H9 (cell line): ENCODE results near the gene ST6GALNAC5. TPM values are rescaled to one million over a fixed set of nuclear protein-coding genes. Genes with fewer than 3 reads are reported as not detected.

Source experiments
- DNase-seq: peaks from one replicate; pipeline ENCODE4 v3.0.0-alpha.2; 2017
- H2AFZ ChIP-seq: one replicate; pipeline ENCODE4 v1.6.1; 2013; ENCODE audit warnings: mild to moderate bottlenecking, low read length, control low read depth, moderate library complexity
- H2AK5ac ChIP-seq: 2 replicates; pipeline ENCODE4 v1.6.1; 2013; ENCODE audit warnings: low read length, control low read depth, mixed read lengths; ENCODE audit not compliant: insufficient read length
- H2BK120ac ChIP-seq: one replicate; pipeline ENCODE4 v1.6.1; 2013; ENCODE audit warnings: low read depth, mild to moderate bottlenecking, low read length, control low read depth, inconsistent platforms; ENCODE audit not compliant: poor library complexity, severe bottlenecking
- H2BK12ac ChIP-seq: 2 replicates; pipeline ENCODE4 v1.6.1; 2013; ENCODE audit warnings: low read length, control low read depth, mixed read lengths, low read depth; ENCODE audit not compliant: insufficient read length
- H2BK15ac ChIP-seq: 2 replicates; pipeline ENCODE4 v1.6.1; 2013; ENCODE audit warnings: low read depth, low read length, control low read depth
- H2BK20ac ChIP-seq: one replicate; pipeline ENCODE4 v1.6.1; 2013; ENCODE audit warnings: low read depth, mild to moderate bottlenecking, low read length, control low read depth, inconsistent platforms; ENCODE audit not compliant: poor library complexity, severe bottlenecking
- H2BK5ac ChIP-seq: 2 replicates; pipeline ENCODE4 v1.6.1; 2013; ENCODE audit warnings: low read length, control low read depth, mixed read lengths; ENCODE audit not compliant: insufficient read length
- H3K14ac ChIP-seq: 2 replicates; pipeline ENCODE4 v1.6.1; 2013; ENCODE audit warnings: low read length, control low read depth; ENCODE audit not compliant: insufficient read depth
- H3K18ac ChIP-seq: 2 replicates; pipeline ENCODE4 v1.6.1; 2013; ENCODE audit warnings: low read depth, mild to moderate bottlenecking, mixed read lengths, low read length, control low read depth; ENCODE audit not compliant: insufficient read length
- H3K23ac ChIP-seq: 2 replicates; pipeline ENCODE4 v1.6.1; 2013; ENCODE audit warnings: low read length, control low read depth, mixed read lengths, low read depth; ENCODE audit not compliant: insufficient read length
- H3K23me2 ChIP-seq: 2 replicates; pipeline ENCODE4 v1.6.1; 2013; ENCODE audit warnings: low read depth, mild to moderate bottlenecking, mixed read lengths, low read length, control low read depth; ENCODE audit not compliant: insufficient read length, poor library complexity, severe bottlenecking
- H3K27ac ChIP-seq: 2 replicates; pipeline ENCODE4 v1.5.1; 2013; ENCODE audit warnings: low read length, control low read depth, mixed read lengths, low read depth; ENCODE audit not compliant: insufficient read length
- H3K27me3 ChIP-seq: 2 replicates; pipeline ENCODE4 v1.6.1; 2013; ENCODE audit warnings: low read length, control low read depth, inconsistent platforms; ENCODE audit not compliant: insufficient read depth
- H3K4ac ChIP-seq: 2 replicates; pipeline ENCODE4 v1.6.1; 2013; ENCODE audit warnings: low read depth, mild to moderate bottlenecking, control low read depth, inconsistent platforms, low read length, moderate library complexity
- H3K4me1 ChIP-seq: 2 replicates; pipeline ENCODE4 v1.6.1; 2013; ENCODE audit warnings: low read length, control low read depth, inconsistent platforms; ENCODE audit not compliant: insufficient read depth
- H3K4me2 ChIP-seq: 2 replicates; pipeline ENCODE4 v1.6.1; 2013; ENCODE audit warnings: low read length, control low read depth, mixed read lengths; ENCODE audit not compliant: insufficient read length, insufficient read depth
- H3K56ac ChIP-seq: 2 replicates; pipeline ENCODE4 v1.6.1; 2013; ENCODE audit warnings: low read depth, mild to moderate bottlenecking, mixed read lengths, low read length, control low read depth; ENCODE audit not compliant: insufficient read length
- H3K79me1 ChIP-seq: 2 replicates; pipeline ENCODE4 v1.6.1; 2013; ENCODE audit warnings: low read depth, mild to moderate bottlenecking, moderate library complexity, low read length, control low read depth, inconsistent platforms; ENCODE audit not compliant: insufficient read depth, poor library complexity, severe bottlenecking
- H3K79me2 ChIP-seq: 2 replicates; pipeline ENCODE4 v1.6.1; 2013; ENCODE audit warnings: low read length, control low read depth, inconsistent platforms; ENCODE audit not compliant: insufficient read depth
- H3K9ac ChIP-seq: 2 replicates; pipeline ENCODE4 v1.6.1; 2013; ENCODE audit warnings: low read length, control low read depth, mixed read lengths; ENCODE audit not compliant: insufficient read length; ENCODE audit errors: extremely low read depth
- H3K9me3 ChIP-seq: one replicate; pipeline ENCODE4 v1.6.1; 2013; ENCODE audit warnings: low read depth, low read length, inconsistent platforms; ENCODE audit not compliant: control insufficient read depth
- H3T11ph ChIP-seq: one replicate; pipeline ENCODE4 v1.6.1; 2013; ENCODE audit warnings: mild to moderate bottlenecking, low read length, control low read depth, inconsistent platforms
- H4K20me1 ChIP-seq: one replicate; pipeline ENCODE4 v1.6.1; 2013; ENCODE audit not compliant: control insufficient read depth, insufficient read length, insufficient read depth
- H4K5ac ChIP-seq: 2 replicates; pipeline ENCODE4 v1.6.1; 2013; ENCODE audit warnings: low read depth, mild to moderate bottlenecking, mixed read lengths, low read length, control low read depth; ENCODE audit not compliant: insufficient read length
- H4K8ac ChIP-seq: replicated peaks from 2 replicates; pipeline ENCODE4 v1.6.1; 2013; ENCODE audit warnings: low read length, control low read depth, mixed read lengths, low read depth; ENCODE audit not compliant: insufficient read length
- H4K91ac ChIP-seq: 2 replicates; pipeline ENCODE4 v1.6.1; 2013; ENCODE audit warnings: low read depth, mild to moderate bottlenecking, moderate library complexity, mixed read lengths, low read length, control low read depth; ENCODE audit not compliant: insufficient read length
- H3K27ac Mint-ChIP-seq, 3 experiments: 2 replicates in 2 of 3; 3 replicates in 1 of 3; pipeline ENCODE4 v1.8.0; 2020 to 2021; ENCODE audit warnings: mixed read lengths in 3 of 3, mild to moderate bottlenecking in 1 of 3, moderate library complexity in 1 of 3
- H3K27me3 Mint-ChIP-seq: 2 replicates; pipeline ENCODE4 v1.8.0; 2021; ENCODE audit warnings: low read depth, mild to moderate bottlenecking, moderate library complexity, mixed read lengths
- H3K36me3 Mint-ChIP-seq, 3 experiments: 2 replicates in 2 of 3; 3 replicates in 1 of 3; pipeline ENCODE4 v1.8.0; 2020 to 2021; ENCODE audit warnings: low read depth in 3 of 3, mixed read lengths in 3 of 3; ENCODE audit not compliant: insufficient read depth in 1 of 3
- H3K4me1 Mint-ChIP-seq, 2 experiments: 2 replicates each; pipeline ENCODE4 v1.8.0; 2020; ENCODE audit warnings: mixed read lengths in 2 of 2
- H3K4me3 Mint-ChIP-seq, 2 experiments: 2 replicates in 1 of 2; 3 replicates in 1 of 2; pipeline ENCODE4 v1.8.0; 2020 to 2021; ENCODE audit warnings: mild to moderate bottlenecking in 2 of 2, mixed read lengths in 2 of 2, moderate library complexity in 1 of 2
- H3K9me3 Mint-ChIP-seq, 2 experiments: 2 replicates in 1 of 2; 3 replicates in 1 of 2; pipeline ENCODE4 v1.8.0; 2020; ENCODE audit warnings: mild to moderate bottlenecking in 2 of 2, mixed read lengths in 2 of 2, moderate library complexity in 1 of 2
- CTCF ChIP-seq: fragments of 200-600 bp; sonication (generic); conservative IDR thresholded peaks from 3 replicates; pipeline ENCODE4 v1.8.0; 2021; ENCODE audit warnings: antibody characterized with exemption, mild to moderate bottlenecking
- WGBS: extraction: QIAGEN DNeasy Blood & Tissue Kit; methylation state at CpG from one replicate; pipeline ENCODE4 v1.1.7; 2013; ENCODE audit warnings: missing lambda C conversion rate, low lambda C conversion rate, mixed read lengths; ENCODE audit not compliant: insufficient read length; ENCODE audit errors: extremely low coverage; 5-methylcytosine and 5-hydroxymethylcytosine counted together
- total RNA-seq: library from RNA; stranded (reverse); gene quantifications from 2 replicates; pipeline ENCODE4 v1.2.1, GENCODE V29; 2021

ST6GALNAC5 gene
- total RNA-seq, 1 experiment from 2014 or later: 3.3 TPM

GRCh38 chr1:77027847-77028246 is 160.6 kb downstream of the ST6GALNAC5 start:
- no peak overlapping the region for H3K27ac ChIP-seq
- H3K27me3 Mint-ChIP-seq: peaks cover 4% of the 10 kb centered on the region; the same call in 1 of the 2 replicates
- H3K9me3 ChIP-seq: no peaks in the 10 kb centered on the region
- H4K20me1 ChIP-seq: no peaks in the 10 kb centered on the region
- no peak overlapping the region for H4K91ac ChIP-seq
- H3K79me1 ChIP-seq: no peaks in the 10 kb centered on the region
- H2BK20ac ChIP-seq: no peak overlapping the region
- H3K36me3 Mint-ChIP-seq: no peaks in the 10 kb centered on the region; a peak in 1 of 7 replicates
- H2BK15ac ChIP-seq: no peak overlapping the region
- H2AFZ ChIP-seq: no peak overlapping the region
- no peak overlapping the region for H2BK120ac ChIP-seq
- WGBS: no CpG with 5 or more reads among the region's 1 CpG
- H3K4me2 ChIP-seq: no peak overlapping the region
- H3K4me1 Mint-ChIP-seq: peaks cover 36 to 41% of the 10 kb centered on the region in 2 experiments
- no peak overlapping the region for H3K56ac ChIP-seq
- H3K4me1 ChIP-seq: peaks cover 2% of the 10 kb centered on the region; the same call in 1 of the 2 replicates
- H4K5ac ChIP-seq: no peak overlapping the region
- H3K23me2 ChIP-seq: no peaks in the 10 kb centered on the region
- H3K14ac ChIP-seq: no peak overlapping the region
- H2AK5ac ChIP-seq: no peak overlapping the region
- no peak overlapping the region for H4K8ac ChIP-seq
- H3K9me3 Mint-ChIP-seq: no peaks in the 10 kb centered on the region
- no peak overlapping the region for H3K4ac ChIP-seq
- H3K27me3 ChIP-seq: no peaks in the 10 kb centered on the region
- H2BK12ac ChIP-seq: no peak overlapping the region
- H3K23ac ChIP-seq: no peak overlapping the region
- H3T11ph ChIP-seq: no peak overlapping the region
- no peak overlapping the region for H3K18ac ChIP-seq
- no peak overlapping the region for H3K9ac ChIP-seq
- H2BK5ac ChIP-seq: no peak overlapping the region
- H3K27ac Mint-ChIP-seq: no peak overlapping the region
- no peak overlapping the region for H3K4me3 Mint-ChIP-seq
- no peaks in the 10 kb centered on the region for H3K79me2 ChIP-seq
- no peak for DNase-seq
- no peak for TF ChIP-seq CTCF
